HTERT RPE-1 (cell line): Measurements from ENCODE around the gene TSC22D2.
"Not testable (repeated sequence)": the region's sequence is repeated elsewhere in the genome, so short reads cannot be mapped to it uniquely, and the experiment has no call there.

Experiments used
- in situ Hi-C: fragments of 300-500 bp; cut with MboI; formaldehyde crosslinking; loops from 4 replicates; pipeline ENCODE4 v1.14.3; 2020; ENCODE audit warnings: low sequenced_read_pairs

TSC22D2 gene

GRCh38 chr3:150446470-150446977 is 38.4 kb downstream of the TSC22D2 start:
- in situ Hi-C loops = no loop called here

- in situ Hi-C loops = no loop called here
Observed at GRCh38 chr3:150447084-150447483, 39.0 kb downstream of the TSC22D2 start.

GRCh38 chr3:150447631-150448465 is 39.8 kb downstream of the TSC22D2 start:
- in situ Hi-C loops = no loop called here

- in situ Hi-C loops = no loop called here
Observed at GRCh38 chr3:150449169-150449721, 41.1 kb downstream of the TSC22D2 start.

GRCh38 chr3:150450916-150451315 is 42.8 kb downstream of the TSC22D2 start:
- in situ Hi-C loops = no loop called here

GRCh38 chr3:150451329-150452048 is 43.4 kb downstream of the TSC22D2 start:
- in situ Hi-C loops = no loop called here

- in situ Hi-C loops = no loop called here
Observed at GRCh38 chr3:150453353-150453752, 45.3 kb downstream of the TSC22D2 start.

GRCh38 chr3:150454085-150454484 is 46.0 kb downstream of the TSC22D2 start:
- in situ Hi-C loops = no loop called here

- in situ Hi-C loops = no loop called here
Observed at GRCh38 chr3:150454622-150455021, 46.5 kb downstream of the TSC22D2 start.

- in situ Hi-C loops = no loop called here
Observed at GRCh38 chr3:150455341-150455740, 47.2 kb downstream of the TSC22D2 start.

- in situ Hi-C loops = no loop called here
Observed at GRCh38 chr3:150458001-150458400, 49.9 kb downstream of the TSC22D2 start.

GRCh38 chr3:150460484-150460883 is 52.4 kb downstream of the TSC22D2 start:
- in situ Hi-C loops = no loop called here

- in situ Hi-C loops = no loop called here
Observed at GRCh38 chr3:150461399-150461798, 53.3 kb downstream of the TSC22D2 start.

- in situ Hi-C loops = no loop called here
Observed at GRCh38 chr3:150462108-150462507, 54.0 kb downstream of the TSC22D2 start.

- in situ Hi-C loops = no loop called here
Observed at GRCh38 chr3:150464684-150465083, 56.6 kb downstream of the TSC22D2 start.

- in situ Hi-C loops = no loop called here
Observed at GRCh38 chr3:150467381-150467780, 59.3 kb downstream of the TSC22D2 start.

GRCh38 chr3:150469031-150469930 is 61.2 kb downstream of the TSC22D2 start:
- in situ Hi-C loops = no loop called here

GRCh38 chr3:150469931-150470740 is 62.0 kb downstream of the TSC22D2 start:
- in situ Hi-C loops = no loop called here

- in situ Hi-C loops = no loop called here
Observed at GRCh38 chr3:150472421-150472820, 64.3 kb downstream of the TSC22D2 start.

- in situ Hi-C loops = not testable (repeated sequence)
Observed at GRCh38 chr3:150473161-150473560, 65.1 kb downstream of the TSC22D2 start.
